Activated naive CD4-positive, alpha-beta T cell treated with anti-CD3 and anti-CD28 coated beads, Interleukin-2, amount 10 ng/mL, durations not matched to agents 7 days and 5 days (primary cell): ENCODE measurements around the gene ARSB.

Experiments
- CTCF ChIA-PET: fragments of 350-600 bp; sonication (Branson Sonifier 250); formaldehyde crosslinking; loops from one replicate; lab custom pipeline; 2021; ENCODE audit warnings: antibody characterized with exemption; lab: Charles Lee
- DNase-seq: peaks from one replicate; pipeline ENCODE4 v3.0.0-alpha.2; 2020
- H3K27ac Mint-ChIP-seq: one replicate; pipeline ENCODE4 v1.8.0; 2021; ENCODE audit warnings: mild to moderate bottlenecking, moderate library complexity, mixed read lengths
- H3K27me3 Mint-ChIP-seq: one replicate; pipeline ENCODE4 v1.8.0; 2021; ENCODE audit warnings: mild to moderate bottlenecking, mixed read lengths
- H3K36me3 Mint-ChIP-seq: one replicate; pipeline ENCODE4 v1.8.0; 2021; ENCODE audit warnings: mixed read lengths
- H3K4me1 Mint-ChIP-seq: one replicate; pipeline ENCODE4 v1.8.0; 2021; ENCODE audit warnings: mixed read lengths
- H3K4me3 Mint-ChIP-seq: one replicate; pipeline ENCODE4 v1.8.0; 2021; ENCODE audit warnings: mild to moderate bottlenecking, moderate library complexity, mixed read lengths
- H3K9me3 Mint-ChIP-seq: one replicate; pipeline ENCODE4 v1.8.0; 2021; ENCODE audit warnings: mixed read lengths

ARSB gene

DNA sequence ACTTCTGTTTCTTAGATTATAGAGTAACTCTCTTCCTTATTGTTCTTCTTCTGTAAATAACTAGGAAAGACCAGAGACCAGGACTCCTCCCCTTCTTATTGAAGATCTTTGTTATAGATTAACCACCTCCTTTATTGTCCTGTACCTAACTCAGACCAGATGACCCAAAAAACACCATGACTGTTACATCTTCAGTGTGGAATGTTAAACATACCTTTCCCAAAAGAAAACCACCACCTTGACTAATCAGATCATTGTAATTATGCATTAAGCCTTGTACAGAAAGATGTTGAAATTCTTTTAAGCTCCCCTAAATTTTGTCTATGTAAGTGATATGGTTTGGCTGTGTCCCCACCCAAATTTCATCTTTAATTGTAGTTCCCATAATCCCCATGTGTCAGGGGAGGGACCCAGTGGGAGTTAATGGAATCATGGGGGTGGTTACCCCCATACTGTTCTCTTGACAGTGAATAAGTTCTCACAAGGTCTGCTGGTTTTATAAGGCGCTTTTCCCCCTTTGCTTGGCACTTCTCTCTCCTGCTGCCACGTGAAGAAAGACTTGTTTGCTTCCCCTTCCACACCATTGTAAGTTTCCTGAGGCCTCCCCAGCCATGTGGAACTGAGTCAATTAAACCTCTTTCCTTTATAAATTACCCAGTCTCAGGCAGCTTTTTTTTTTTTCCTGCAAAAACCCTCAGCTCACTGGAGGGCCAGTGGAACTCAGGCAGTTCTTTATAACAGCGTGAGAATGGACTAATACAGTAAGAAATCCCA, 26.3 kb downstream of the ARSB start:
- DNase-seq: no peak
- Mint-ChIP-seq H3K4me3 (no peak overlapping the region), H3K4me1 (no peaks in the 10 kb centered on the region), H3K27me3 (no peaks in the 10 kb centered on the region), H3K9me3 (no peaks in the 10 kb centered on the region), H3K27ac (no peak overlapping the region), H3K36me3 (peaks cover 13% of the 10 kb centered on the region)
- CTCF ChIA-PET: no interaction called here

DNA sequence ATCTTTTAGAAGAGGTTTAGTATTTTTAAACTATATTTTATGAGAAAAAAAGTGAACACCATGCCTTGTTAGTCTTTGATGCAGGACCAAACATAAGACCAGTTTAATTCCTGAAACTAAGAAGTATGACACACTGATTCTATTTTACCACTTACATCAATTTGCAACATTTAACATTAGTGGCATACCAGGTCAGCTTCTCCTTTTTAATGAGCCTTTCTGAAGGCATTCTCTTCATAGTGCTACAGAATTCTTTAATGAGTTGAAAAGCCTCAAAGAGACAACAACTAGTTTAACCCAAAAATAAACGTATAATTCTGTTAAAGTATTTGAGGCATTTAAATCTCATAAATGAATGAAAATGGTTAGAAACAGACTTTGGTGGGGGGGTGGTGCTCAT, 28.2 kb downstream of the ARSB start:
- no peaks in the 10 kb centered on the region for H3K9me3 Mint-ChIP-seq
- CTCF ChIA-PET: no interaction called here
- H3K4me3 Mint-ChIP-seq: no peak overlapping the region
- no peaks in the 10 kb centered on the region for H3K27me3 Mint-ChIP-seq
- no peak overlapping the region for H3K27ac Mint-ChIP-seq
- H3K4me1 Mint-ChIP-seq: peaks cover 4% of the 10 kb centered on the region
- H3K36me3 Mint-ChIP-seq: peaks cover 9% of the 10 kb centered on the region
- no peak for DNase-seq

DNA sequence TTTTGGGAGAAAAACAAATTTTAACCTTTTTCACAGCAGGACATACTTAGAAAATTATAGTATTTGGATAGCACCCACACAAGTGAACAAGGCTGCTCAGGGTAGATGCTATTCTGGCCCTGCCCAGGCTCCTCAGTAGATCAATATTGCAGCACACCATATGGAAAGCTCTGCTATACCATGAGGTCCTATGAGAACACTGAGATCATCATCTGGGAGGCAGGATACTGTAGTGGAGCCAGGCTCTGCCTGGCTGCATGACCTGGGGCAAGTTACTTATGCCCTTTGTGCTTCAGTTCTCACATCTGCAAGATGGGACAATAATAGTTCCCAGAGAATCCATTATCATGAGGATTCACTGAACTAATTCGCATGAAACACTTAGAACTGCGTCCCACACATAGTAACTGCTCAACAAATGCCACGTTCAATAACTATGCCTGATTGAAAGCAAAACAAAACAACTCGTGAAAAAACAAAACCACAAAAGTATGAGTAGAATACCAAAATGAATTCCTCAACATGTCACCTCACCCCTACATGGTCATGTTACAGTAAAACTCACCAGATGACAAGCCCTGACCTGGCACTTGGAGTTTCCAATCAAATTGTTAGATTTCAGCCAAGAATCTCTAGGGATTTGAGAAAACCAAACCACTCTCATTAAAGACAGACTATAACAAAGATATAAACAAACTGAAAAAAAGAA, 31.9 kb downstream of the ARSB start:
- H3K36me3 Mint-ChIP-seq: peaks cover 7% of the 10 kb centered on the region
- no peak for DNase-seq
- CTCF ChIA-PET: interaction anchor here (0.5 kb wide), 1 partner anchor 41 kb away, joined by 3 read pairs; no protein-coding TSS in a partner anchor
- no peaks in the 10 kb centered on the region for H3K9me3 Mint-ChIP-seq
- H3K27me3 Mint-ChIP-seq: no peaks in the 10 kb centered on the region
- peaks cover 4% of the 10 kb centered on the region for H3K4me1 Mint-ChIP-seq
- no peak overlapping the region for H3K4me3 Mint-ChIP-seq
- H3K27ac Mint-ChIP-seq: peak overlapping the region; percentile 46

DNA sequence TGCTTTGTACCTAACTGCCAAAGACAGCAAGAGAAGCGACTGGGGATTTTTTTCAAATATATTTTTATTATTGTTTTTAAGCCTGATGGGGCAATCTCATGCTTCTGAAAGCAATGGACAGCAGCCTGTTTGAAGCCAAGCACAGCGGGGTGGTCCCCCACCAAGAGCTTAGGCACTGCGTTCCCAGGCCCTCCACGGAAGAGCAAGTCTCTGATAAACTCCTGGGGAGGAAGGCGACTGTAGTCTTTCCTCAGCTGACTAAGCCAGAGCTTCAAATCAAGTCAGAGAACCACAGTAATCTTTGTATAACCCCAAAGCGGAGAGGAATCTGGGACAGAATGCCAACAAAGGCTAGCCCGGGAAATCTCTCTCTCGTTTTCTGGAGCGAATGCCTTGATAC, 54.4 kb downstream of the ARSB start:
- DNase-seq: no peak
- H3K4me1 Mint-ChIP-seq: no peaks in the 10 kb centered on the region
- H3K27me3 Mint-ChIP-seq: no peaks in the 10 kb centered on the region
- CTCF ChIA-PET: no interaction called here
- H3K4me3 Mint-ChIP-seq: no peak overlapping the region
- no peak overlapping the region for H3K27ac Mint-ChIP-seq
- H3K9me3 Mint-ChIP-seq: no peaks in the 10 kb centered on the region
- H3K36me3 Mint-ChIP-seq: no peaks in the 10 kb centered on the region

DNA sequence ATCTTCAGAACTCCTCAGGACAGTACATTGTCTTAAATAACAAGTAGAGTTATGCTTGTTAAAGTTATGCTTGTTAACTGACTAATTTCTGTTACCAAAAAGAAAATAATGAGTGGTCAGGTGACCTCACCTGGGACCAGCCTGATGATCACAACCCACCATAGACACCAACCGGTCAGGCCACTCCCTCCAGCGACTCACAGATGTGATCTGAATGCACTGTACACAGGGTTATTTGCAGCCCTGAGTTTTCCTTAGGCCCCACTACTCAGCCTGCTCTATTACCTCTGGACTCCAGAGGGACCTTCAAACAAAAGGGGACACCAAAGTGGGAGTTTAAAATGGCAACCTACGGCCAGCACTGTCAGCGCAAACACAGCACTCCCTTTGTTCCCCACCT, 55.3 kb downstream of the ARSB start:
- Mint-ChIP-seq H3K27ac (no peak overlapping the region), H3K4me3 (no peak overlapping the region), H3K9me3 (no peaks in the 10 kb centered on the region), H3K27me3 (no peaks in the 10 kb centered on the region), H3K36me3 (no peaks in the 10 kb centered on the region), H3K4me1 (no peaks in the 10 kb centered on the region)
- no peak for DNase-seq
- CTCF ChIA-PET: no interaction called here

DNA sequence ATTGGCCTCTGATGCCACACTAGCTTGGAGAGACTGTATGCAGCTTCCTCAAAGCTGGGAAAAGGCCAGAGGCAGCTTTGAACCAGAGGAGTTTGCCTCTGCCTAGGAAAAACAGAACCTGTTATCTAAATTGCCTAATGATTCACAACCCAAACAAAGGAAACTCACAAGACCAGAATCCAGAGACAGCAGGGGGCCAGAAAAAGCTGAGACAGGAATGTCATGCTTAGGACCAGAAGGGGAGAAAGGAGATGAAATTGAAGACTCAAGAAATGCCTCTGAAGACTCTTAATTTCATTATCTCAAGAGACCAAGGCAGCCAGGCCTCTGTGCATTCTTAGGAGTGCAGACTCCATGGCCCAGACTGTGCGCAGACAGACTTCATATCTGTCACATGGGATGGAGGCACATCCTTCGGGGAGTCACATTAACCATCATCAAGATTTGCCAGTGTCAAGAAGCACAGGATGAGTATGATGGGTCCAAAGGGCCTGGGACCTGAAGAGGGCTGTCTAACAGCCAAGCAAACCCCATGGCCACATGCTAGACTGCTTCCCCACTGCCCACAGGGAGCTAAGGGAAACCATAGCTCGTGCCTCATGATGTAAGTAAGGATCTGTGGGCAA, 57.3 kb downstream of the ARSB start:
- H3K9me3 Mint-ChIP-seq: no peaks in the 10 kb centered on the region
- H3K4me3 Mint-ChIP-seq: no peak overlapping the region
- no peaks in the 10 kb centered on the region for H3K27me3 Mint-ChIP-seq
- H3K27ac Mint-ChIP-seq: no peak overlapping the region
- H3K4me1 Mint-ChIP-seq: no peaks in the 10 kb centered on the region
- H3K36me3 Mint-ChIP-seq: no peaks in the 10 kb centered on the region
- no peak for DNase-seq
- CTCF ChIA-PET: no interaction called here

DNA sequence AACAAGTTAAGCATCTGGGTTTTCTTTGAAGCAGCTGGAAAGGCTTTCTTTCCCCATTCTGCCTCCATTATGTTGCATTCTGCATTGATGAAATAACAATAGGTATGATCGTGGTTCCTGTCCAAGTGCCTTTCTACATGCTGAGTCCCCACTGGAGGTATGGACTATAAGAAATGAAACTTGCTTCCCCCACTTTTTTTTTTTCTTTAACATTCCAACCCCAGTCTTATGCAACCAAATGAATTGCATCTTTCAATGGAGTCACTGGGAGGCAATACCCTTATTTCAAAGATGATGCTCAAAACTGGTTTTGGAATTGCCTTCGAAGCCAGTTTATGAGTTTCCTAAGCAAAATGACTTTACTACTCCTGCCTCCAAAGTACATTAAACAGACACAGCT, 58.9 kb downstream of the ARSB start:
- Mint-ChIP-seq H3K36me3 (no peaks in the 10 kb centered on the region), H3K27me3 (no peaks in the 10 kb centered on the region), H3K27ac (no peak overlapping the region), H3K4me3 (no peak overlapping the region), H3K4me1 (no peaks in the 10 kb centered on the region), H3K9me3 (no peaks in the 10 kb centered on the region)
- CTCF ChIA-PET: interaction anchor here (1.4 kb wide), 1 partner anchor 40 kb away, joined by 3 read pairs; no protein-coding TSS in a partner anchor
- DNase-seq: no peak

DNA sequence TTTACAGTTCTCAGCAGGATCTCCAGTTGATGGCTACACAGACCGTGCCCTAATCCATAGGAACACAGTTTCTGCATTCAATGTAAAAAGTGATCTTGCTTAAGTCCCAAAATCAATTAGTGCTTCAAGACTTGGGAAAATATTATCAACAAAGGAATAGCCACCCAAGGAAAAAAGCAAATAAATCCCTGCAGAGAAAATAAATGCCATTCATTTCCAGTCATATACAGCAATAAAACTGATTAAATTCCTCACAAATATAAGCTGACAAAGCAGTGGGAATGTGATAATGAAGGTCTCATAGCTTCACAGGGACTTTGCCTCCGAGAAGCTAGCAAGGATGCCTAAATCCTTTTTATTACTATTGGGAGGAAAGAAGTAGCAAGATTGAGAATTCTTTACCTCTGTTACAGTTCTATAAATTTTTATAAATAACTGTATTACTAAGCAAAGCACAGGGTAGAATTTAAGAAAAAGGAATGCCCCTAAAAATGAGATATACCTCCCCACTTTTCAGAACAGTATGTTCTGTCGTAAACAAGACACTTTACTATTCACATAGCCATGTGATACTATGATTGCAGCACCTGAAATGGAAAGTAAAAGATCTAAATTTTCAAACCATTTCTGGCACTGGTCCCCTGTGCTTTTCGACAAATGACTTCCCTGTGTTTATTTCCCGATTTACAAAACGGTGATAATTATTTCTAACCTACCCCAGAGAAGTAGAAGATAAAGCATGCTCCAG, 59.8 kb downstream of the ARSB start:
- Mint-ChIP-seq H3K27me3 (no peaks in the 10 kb centered on the region), H3K4me1 (no peaks in the 10 kb centered on the region), H3K9me3 (no peaks in the 10 kb centered on the region), H3K36me3 (no peaks in the 10 kb centered on the region), H3K4me3 (no peak overlapping the region), H3K27ac (no peak overlapping the region)
- DNase-seq: no peak
- CTCF ChIA-PET: no interaction called here

DNA sequence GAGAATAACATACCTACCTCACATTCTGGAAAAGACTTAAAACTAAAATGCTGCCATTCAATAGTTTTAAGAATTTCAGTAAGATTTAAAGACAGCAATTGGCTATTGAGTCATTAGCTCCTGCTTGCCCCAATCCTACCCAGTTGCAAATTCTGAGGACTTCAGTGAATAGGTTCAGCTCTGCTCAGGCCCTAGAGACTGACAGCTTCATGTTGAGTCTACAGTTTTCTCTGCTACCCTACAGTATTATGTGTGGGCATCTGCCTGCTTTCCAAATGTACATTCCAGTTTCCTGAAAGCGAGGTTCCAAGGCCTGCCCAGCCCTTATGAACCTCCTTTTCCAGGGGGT, 61.5 kb downstream of the ARSB start:
- Mint-ChIP-seq H3K27me3 (no peaks in the 10 kb centered on the region), H3K27ac (no peak overlapping the region), H3K36me3 (no peaks in the 10 kb centered on the region), H3K4me3 (no peak overlapping the region), H3K9me3 (no peaks in the 10 kb centered on the region), H3K4me1 (no peaks in the 10 kb centered on the region)
- CTCF ChIA-PET: interaction anchor here (1.4 kb wide), 1 partner anchor 26 kb away, joined by 5 read pairs; no protein-coding TSS in a partner anchor
- no peak for DNase-seq

DNA sequence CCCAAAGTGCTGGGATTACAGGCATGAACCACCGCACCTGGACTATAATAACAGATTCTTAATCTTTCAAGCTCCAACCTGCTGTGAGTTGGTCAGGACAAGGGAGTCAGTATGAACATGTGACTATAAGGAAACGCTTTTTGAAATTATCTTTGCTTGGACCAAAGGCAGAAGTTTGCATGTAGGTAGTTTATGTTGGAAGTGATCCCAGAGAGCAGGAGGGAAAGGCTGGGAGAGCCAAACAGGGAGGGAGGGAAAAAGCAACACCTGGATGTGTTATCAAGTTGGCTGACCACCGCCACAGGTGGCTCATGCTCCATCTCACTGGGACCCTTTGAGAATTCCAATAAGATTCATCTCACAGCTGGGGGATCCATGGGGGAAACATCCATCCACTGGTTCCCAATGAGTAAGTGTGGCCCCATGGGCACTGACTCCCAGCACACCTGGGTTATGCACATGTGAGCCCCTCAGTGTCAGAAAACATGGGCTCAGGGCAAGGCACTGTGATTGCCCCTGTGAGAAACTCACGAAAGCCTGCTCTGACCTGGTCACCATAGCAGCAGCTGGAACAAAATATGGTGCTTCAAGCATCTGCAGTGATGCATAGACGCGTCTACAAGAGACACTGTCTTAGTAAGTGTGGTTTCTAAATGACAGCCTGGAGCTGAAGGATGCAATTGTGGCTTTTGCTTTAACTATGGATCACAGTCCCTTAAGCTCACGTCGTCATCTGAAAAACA, 62.1 kb downstream of the ARSB start:
- no peak for DNase-seq
- Mint-ChIP-seq H3K27me3 (no peaks in the 10 kb centered on the region), H3K27ac (no peak overlapping the region), H3K4me3 (no peak overlapping the region), H3K36me3 (no peaks in the 10 kb centered on the region), H3K4me1 (no peaks in the 10 kb centered on the region), H3K9me3 (no peaks in the 10 kb centered on the region)
- CTCF ChIA-PET: interaction anchor here (1.4 kb wide), 1 partner anchor 26 kb away, joined by 5 read pairs; no protein-coding TSS in a partner anchor

DNA sequence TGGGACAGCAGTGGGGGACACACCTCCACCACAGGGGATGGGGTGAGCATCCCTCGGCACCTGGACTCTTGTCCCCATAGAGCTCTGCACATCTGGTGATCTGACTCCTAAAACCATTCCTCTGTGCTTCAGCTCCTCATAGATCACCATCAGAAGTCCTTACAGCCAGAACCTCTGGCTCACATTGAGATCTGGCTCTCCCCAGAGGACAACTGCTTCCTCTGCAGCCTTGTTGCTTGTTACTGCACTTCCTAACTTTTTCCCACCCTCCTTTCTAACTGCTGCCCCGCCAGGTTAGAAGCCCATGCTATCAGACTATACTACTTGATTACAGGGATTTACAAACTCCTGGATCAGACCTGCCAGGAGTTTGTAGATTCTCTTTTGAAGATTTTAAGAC, 64.5 kb downstream of the ARSB start:
- H3K9me3 Mint-ChIP-seq: no peaks in the 10 kb centered on the region
- H3K4me1 Mint-ChIP-seq: no peaks in the 10 kb centered on the region
- no peaks in the 10 kb centered on the region for H3K27me3 Mint-ChIP-seq
- H3K4me3 Mint-ChIP-seq: no peak overlapping the region
- H3K27ac Mint-ChIP-seq: no peak overlapping the region
- CTCF ChIA-PET: no interaction called here
- no peaks in the 10 kb centered on the region for H3K36me3 Mint-ChIP-seq
- DNase-seq: no peak

DNA sequence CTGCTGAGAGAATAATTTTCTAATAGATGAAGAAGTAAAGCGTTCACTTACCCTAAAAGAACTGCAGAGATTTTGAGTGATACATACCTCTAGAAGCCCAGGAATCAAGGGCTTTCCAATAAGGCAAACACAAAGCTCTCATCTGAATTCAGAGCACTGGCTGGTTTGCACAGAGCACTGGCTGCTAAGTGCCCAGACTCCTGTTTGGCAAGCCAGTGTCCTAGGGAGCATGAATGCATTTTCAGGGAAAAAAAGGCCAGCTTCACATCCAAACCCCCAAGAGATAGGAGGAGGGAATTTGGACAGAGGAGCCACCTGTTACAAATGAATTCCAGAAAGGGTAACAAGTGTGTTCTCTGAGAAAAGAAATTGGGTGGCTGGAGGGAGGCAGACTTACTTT, 65.3 kb downstream of the ARSB start:
- CTCF ChIA-PET: interaction anchor here (0.6 kb wide), 1 partner anchor 144 kb away, joined by 5 read pairs; no protein-coding TSS in a partner anchor
- Mint-ChIP-seq H3K27ac (no peak overlapping the region), H3K9me3 (no peaks in the 10 kb centered on the region), H3K27me3 (no peaks in the 10 kb centered on the region), H3K4me1 (no peaks in the 10 kb centered on the region), H3K4me3 (no peak overlapping the region), H3K36me3 (no peaks in the 10 kb centered on the region)
- no peak for DNase-seq

DNA sequence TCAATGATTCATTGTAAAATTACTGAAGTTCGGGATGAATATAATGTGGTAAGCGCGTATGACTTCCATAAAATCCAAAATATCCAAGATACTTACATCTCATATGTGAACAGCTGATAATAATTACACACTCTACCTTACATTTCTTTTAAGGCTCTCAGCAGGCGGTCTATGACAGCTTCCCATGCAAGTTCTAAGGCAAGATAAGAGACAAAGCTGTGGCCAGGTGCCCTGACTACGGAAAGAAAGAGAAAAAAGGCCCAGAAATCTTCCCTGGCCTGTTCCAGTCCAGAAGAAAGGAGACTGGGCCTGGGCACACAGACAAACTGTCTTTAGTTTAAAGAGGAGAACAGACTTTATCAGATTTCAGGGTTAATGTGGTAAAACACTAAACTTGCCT, 69.1 kb downstream of the ARSB start:
- Mint-ChIP-seq H3K9me3 (no peaks in the 10 kb centered on the region), H3K4me1 (no peaks in the 10 kb centered on the region), H3K36me3 (no peaks in the 10 kb centered on the region), H3K27me3 (no peaks in the 10 kb centered on the region), H3K4me3 (no peak overlapping the region), H3K27ac (no peak overlapping the region)
- CTCF ChIA-PET: interaction anchor here (1.0 kb wide), 1 partner anchor 217 kb away, joined by 4 read pairs; no protein-coding TSS in a partner anchor
- DNase-seq: no peak
